ENCODE data around the gene REXO4. TPM values are rescaled to one million over a fixed set of nuclear protein-coding genes. Genes with fewer than 3 reads are reported as not detected.

The REXO4 gene
- total and polyA plus RNA-seq, 2 of the 4 experiments (the other 2 are of a cell fraction) = 16.1 to 21.8 TPM

DNA sequence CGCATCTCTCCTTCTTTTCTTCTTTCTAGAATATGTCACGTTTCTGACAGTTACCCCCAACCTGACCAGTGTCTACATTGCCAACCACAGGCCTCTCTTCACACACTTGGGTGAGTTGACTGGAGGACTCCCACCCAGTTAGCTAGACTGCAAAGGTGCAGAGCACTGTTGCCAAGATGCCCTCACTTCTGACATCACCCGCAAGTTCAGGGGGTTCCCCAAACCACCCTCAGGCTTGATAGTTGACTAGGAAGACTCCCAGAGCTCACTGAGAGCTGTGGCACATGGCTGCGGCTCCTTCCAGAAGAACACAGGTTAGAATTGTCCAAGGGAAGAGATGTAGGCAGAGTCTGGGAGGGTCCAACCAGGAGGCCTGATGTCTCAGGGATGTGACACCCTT, 21.5 kb upstream of the REXO4 start:
- Histone ChIP-seq H3K4me2 (ENCODE audit: low read depth, low read length) (no peak overlapping the region), H3K9ac (ENCODE audit: low read depth, low read length) (no peak overlapping the region), H3K27ac (ENCODE audit: insufficient read depth, low read length) (no peak overlapping the region), H3K14ac (replicated peaks; ENCODE audit: low read depth, low read length) (no peak overlapping the region), H3K9me3 (ENCODE audit: control insufficient read depth, insufficient read depth, low read length) (no peaks in the 10 kb centered on the region), H3K27me3 (ENCODE audit: control insufficient read depth, insufficient read depth, low read length) (no peaks in the 10 kb centered on the region), H2AK9ac (replicated peaks; ENCODE audit: low read depth, low read length, poor library complexity) (no peak overlapping the region), H2AFZ (replicated peaks; ENCODE audit: low read length, poor library complexity) (no peak overlapping the region), H3K18ac (ENCODE audit: low read depth, low read length) (no peak overlapping the region), H2BK20ac (ENCODE audit: low read depth, low read length) (no peak overlapping the region), H4K20me1 (ENCODE audit: insufficient read depth, low read length) (no peaks in the 10 kb centered on the region), H3K79me1 (ENCODE audit: low read depth in 1 of 2, low read length in 2 of 2) (no peaks in the 10 kb centered on the region), H3K4me3 (ENCODE audit: insufficient read depth, low read depth, low read length) (no peak overlapping the region), H4K91ac (ENCODE audit: insufficient read depth, low read depth, low read length) (no peak overlapping the region), H3K9me1 (ENCODE audit: insufficient read depth, low read length) (no peaks in the 10 kb centered on the region), H3K56ac (ENCODE audit: extremely low read depth, insufficient read depth, low read length) (no peak overlapping the region), H3K23ac (ENCODE audit: low read depth, low read length) (no peak overlapping the region), H3K36me3 (ENCODE audit: control insufficient read depth, insufficient read depth, low read length) (no peaks in the 10 kb centered on the region), H2BK120ac (ENCODE audit: low read depth, low read length) (no peak overlapping the region), H2AK5ac (ENCODE audit: low read depth, low read length) (no peak overlapping the region), H3K4ac (ENCODE audit: low read depth, low read length) (no peak overlapping the region), H2BK15ac (ENCODE audit: low read depth, low read length) (no peak overlapping the region), H4K8ac (ENCODE audit: low read depth in 2 of 2, low read length in 2 of 2) (no peak overlapping the region), H3K4me1 (ENCODE audit: control insufficient read depth, insufficient read depth, low read length) (no peaks in the 10 kb centered on the region), H4K5ac (ENCODE audit: low read depth, low read length) (no peak overlapping the region), H2BK5ac (ENCODE audit: low read depth, low read length, poor library complexity, severe bottlenecking) (no peak overlapping the region)
- in situ Hi-C loops (cut with MboI; ENCODE audit: low sequenced_read_pairs) (no loop called here), intact Hi-C loops (cut with micrococcal nuclease) (no loop called here), dilution Hi-C loops (cut with HindIII; ENCODE audit: low sequenced_read_pairs, unreplicated experiment) (no loop called here)
- TF ChIP-seq RAD21 (IDR thresholded peaks at IDR 0.05; ENCODE audit: low read length) (no peak), CEBPB (IDR thresholded peaks at IDR 0.05; ENCODE audit: low read depth, low read length) (no peak), USF2 (IDR thresholded peaks at IDR 0.05; ENCODE audit: low read depth, low read length) (no peak), SMC3 (IDR thresholded peaks at IDR 0.05; ENCODE audit: low read depth, low read length) (no peak), MAFK (IDR thresholded peaks at IDR 0.05; ENCODE audit: low read depth, low read length) (no peak), RCOR1 (IDR thresholded peaks at IDR 0.05; ENCODE audit: insufficient replicate concordance, low read length) (no peak), NFE2L2 (IDR thresholded peaks at IDR 0.05; ENCODE audit: low read depth, low read length) (no peak), ELK1 (IDR thresholded peaks at IDR 0.05; ENCODE audit: borderline replicate concordance, low read depth, low read length) (no peak), BHLHE40 (IDR thresholded peaks at IDR 0.05; ENCODE audit: low read depth, low read length) (no peak), CTCF (conservative IDR thresholded peaks at IDR 0.05; ENCODE audit: low read depth, low read length) (no peak), RFX5 (IDR thresholded peaks at IDR 0.05; ENCODE audit: low read depth, low read length) (no peak), POLR2A (IDR thresholded peaks at IDR 0.05; ENCODE audit: low read depth, low read length) (no peak), FOS (IDR thresholded peaks at IDR 0.05; ENCODE audit: low read depth, low read length) (no peak), CHD1 (IDR thresholded peaks at IDR 0.05; ENCODE audit: low read depth, low read length) (no peak), MAZ (IDR thresholded peaks at IDR 0.05; ENCODE audit: borderline replicate concordance, low read depth, low read length) (no peak), MXI1 (IDR thresholded peaks at IDR 0.05; ENCODE audit: borderline replicate concordance, low read depth, low read length) (no peak)
- ChIA-PET CTCF (no interaction called here), POLR2A (ENCODE audit: unreplicated experiment) (interaction anchor here (0.6 kb wide), 1 partner anchor 62 kb away, joined by 3 read pairs; no protein-coding TSS in a partner anchor)
- ATAC-seq (ENCODE audit: low read depth) (no peak), DNase-seq (no peak)
- WGBS, 2 experiments (ENCODE audit: extremely low coverage in 2 of 2, insufficient read length in 1 of 2) = no CpG with 5 or more reads among the region's 4 CpGs
- no TSS peak for BruUV-seq (replicated peaks)
